ENCODE data around the gene DISP3. TPM values are rescaled to one million over a fixed set of nuclear protein-coding genes. Genes with fewer than 3 reads are reported as not detected.

The DISP3 gene
- total and polyA plus RNA-seq, 10 donors = 0.06 to 0.69 (median 0.43) TPM

DNA sequence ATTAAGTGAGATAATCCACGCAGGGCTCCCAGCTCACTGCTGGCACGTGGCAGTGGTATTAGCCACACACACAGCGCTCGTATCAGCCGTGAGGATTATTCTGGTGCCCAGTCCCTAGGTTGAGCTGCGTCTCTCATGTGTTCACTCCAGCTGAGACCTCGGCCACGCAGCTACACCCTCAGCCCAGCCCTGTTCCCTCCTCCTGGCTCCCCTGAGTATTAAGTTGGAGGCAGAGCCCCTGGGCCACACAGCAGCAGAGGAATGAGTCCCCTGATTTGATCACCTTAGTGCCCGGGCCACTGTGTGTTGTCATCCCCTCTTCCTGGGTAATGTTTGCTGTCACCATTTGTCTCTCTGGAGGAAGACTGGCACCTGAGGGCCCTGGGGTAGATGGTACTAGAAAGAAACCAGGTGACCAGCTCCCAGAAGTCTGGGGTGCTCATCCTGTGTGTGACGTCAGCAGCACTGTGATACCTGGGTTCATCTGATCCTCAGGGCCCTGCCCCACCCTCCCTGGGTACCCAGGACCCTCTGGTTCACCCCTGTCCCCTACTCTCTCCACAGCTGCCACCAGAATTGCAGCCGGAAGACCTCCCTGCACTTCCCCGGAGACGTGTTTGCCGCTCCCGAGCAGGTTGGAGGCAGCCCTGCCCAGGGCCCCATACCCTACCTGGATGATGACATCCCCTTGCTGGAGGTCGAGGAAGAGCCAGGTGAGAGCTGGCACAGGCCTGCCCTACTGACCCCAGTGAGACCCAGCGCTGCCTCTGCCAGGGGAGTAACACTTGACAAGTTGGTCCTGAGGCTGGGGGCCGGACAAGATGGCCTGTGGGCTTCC is 40.1 kb downstream of the DISP3 start:
- no peaks in the 10 kb centered on the region for H3K36me3 ChIP-seq
- intact Hi-C loops (cut with DNase I; ENCODE audit: low total_unique reads) = no loop called here
- H3K27ac ChIP-seq = no peak overlapping the region
- TF ChIP-seq, protein P1, sequence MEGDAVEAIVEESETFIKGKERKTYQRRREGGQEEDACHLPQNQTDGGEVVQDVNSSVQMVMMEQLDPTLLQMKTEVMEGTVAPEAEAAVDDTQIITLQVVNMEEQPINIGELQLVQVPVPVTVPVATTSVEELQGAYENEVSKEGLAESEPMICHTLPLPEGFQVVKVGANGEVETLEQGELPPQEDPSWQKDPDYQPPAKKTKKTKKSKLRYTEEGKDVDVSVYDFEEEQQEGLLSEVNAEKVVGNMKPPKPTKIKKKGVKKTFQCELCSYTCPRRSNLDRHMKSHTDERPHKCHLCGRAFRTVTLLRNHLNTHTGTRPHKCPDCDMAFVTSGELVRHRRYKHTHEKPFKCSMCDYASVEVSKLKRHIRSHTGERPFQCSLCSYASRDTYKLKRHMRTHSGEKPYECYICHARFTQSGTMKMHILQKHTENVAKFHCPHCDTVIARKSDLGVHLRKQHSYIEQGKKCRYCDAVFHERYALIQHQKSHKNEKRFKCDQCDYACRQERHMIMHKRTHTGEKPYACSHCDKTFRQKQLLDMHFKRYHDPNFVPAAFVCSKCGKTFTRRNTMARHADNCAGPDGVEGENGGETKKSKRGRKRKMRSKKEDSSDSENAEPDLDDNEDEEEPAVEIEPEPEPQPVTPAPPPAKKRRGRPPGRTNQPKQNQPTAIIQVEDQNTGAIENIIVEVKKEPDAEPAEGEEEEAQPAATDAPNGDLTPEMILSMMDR (IDR thresholded peaks at IDR 0.05 in 8 of 11, conservative IDR thresholded peaks at IDR 0.05 in 3 of 11) = no peak
- TF ChIP-seq POLR2AphosphoS5 (IDR thresholded peaks at IDR 0.05) = no peak
- no peak for TF ChIP-seq POLR2A (IDR thresholded peaks at IDR 0.05)
- no peak overlapping the region for H3K4me3 ChIP-seq
- peak; percentile 47 for DNase-seq
- no peaks in the 10 kb centered on the region for H3K27me3 ChIP-seq (replicated peaks in 1 of 7)
- H3K4me1 ChIP-seq = peaks cover 0 to 8% (median 0%) of the 10 kb centered on the region in 6 donors
- 79 to 91% (median 83%) methylated on average over 13 to 18 of the region's 18 CpGs for whole genome bisulfite sequencing, 5 donors
- no peaks in the 10 kb centered on the region for H3K9me3 ChIP-seq

DNA sequence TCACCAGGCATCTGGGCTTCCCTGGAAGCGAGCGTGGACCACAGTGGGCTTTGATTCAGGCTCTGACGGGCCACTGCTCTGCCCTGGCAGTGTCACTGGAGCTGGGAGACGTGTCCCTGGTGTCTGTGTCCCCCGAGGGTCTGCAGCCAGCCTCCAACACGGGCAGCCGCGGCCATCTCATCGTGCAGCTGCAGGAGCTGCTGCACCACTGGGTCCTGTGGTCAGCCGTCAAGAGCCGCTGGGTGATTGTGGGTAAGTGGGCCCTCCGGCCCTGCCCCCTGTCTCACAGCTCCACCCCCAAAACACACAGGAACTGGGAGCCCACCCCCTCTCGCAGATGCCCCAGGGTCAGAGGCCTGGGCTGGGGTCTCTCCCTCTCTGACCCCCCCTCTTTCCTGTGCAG is 40.7 kb downstream of the DISP3 start:
- intact Hi-C loops (cut with DNase I; ENCODE audit: low total_unique reads) = no loop called here
- DNase-seq = peak; percentile 58
- Histone ChIP-seq H3K4me3 (no peak overlapping the region), H3K36me3 (no peaks in the 10 kb centered on the region), H3K27me3 (replicated peaks in 1 of 7) (no peaks in the 10 kb centered on the region), H3K27ac (no peak overlapping the region), H3K4me1 (peaks cover 0 to 8% (median 0%) of the 10 kb centered on the region in 6 donors), H3K9me3 (no peaks in the 10 kb centered on the region)
- WGBS, 5 donors = 80 to 89% (median 84%) methylated on average over 3 to 13 of the region's 13 CpGs
- no peak for TF ChIP-seq POLR2AphosphoS5 (IDR thresholded peaks at IDR 0.05)
- TF ChIP-seq POLR2A (IDR thresholded peaks at IDR 0.05) = no peak
- TF ChIP-seq, protein P1 (IDR thresholded peaks at IDR 0.05 in 8 of 11, conservative IDR thresholded peaks at IDR 0.05 in 3 of 11) = no peak

DNA sequence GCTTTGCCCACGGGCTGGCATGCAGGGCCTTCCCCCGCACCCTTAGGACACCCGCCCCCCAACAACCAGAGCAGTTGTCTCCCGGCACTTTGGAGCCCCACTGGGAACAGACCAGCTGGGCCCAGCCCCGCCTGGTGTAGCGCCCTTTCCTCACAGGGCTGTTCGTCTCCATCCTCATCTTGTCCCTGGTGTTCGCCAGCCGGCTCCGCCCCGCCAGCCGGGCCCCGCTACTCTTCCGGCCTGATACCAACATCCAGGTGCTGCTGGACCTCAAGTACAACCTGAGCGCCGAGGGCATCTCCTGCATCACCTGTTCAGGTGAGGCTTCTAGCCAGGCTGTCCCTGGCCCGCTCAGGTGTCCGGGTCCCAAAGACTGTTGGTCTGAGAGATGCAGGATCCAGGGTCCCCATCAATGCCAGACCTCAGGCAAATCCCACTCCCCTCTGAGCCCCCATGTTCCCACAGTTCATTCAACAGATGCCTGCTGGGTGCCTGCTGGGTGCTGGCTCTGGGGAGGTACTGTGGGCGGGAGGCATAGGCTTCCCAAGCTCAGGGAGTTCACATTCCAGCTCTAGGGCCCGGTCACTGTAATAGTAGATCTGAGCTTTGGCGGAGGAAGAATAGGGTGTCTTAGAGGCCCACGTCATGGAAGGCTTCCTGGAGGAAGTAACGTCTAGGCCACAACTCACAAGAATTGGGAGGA is 41.7 kb downstream of the DISP3 start:
- intact Hi-C loops (cut with DNase I; ENCODE audit: low total_unique reads) = no loop called here
- peaks cover 0 to 8% (median 0%) of the 10 kb centered on the region in 6 donors for H3K4me1 ChIP-seq
- no peaks in the 10 kb centered on the region for H3K27me3 ChIP-seq (replicated peaks in 1 of 7)
- 86 to 89% (median 88%) methylated on average over 23 of the region's 23 CpGs for whole genome bisulfite sequencing, 5 donors
- DNase-seq = peak; percentile 62
- no peaks in the 10 kb centered on the region for H3K9me3 ChIP-seq
- TF ChIP-seq POLR2A (IDR thresholded peaks at IDR 0.05) (no peak), POLR2AphosphoS5 (IDR thresholded peaks at IDR 0.05) (no peak)
- TF ChIP-seq, protein P1 (IDR thresholded peaks at IDR 0.05 in 8 of 11, conservative IDR thresholded peaks at IDR 0.05 in 3 of 11) = no peak
- H3K36me3 ChIP-seq = no peaks in the 10 kb centered on the region
- no peak overlapping the region for H3K27ac ChIP-seq
- no peak overlapping the region for H3K4me3 ChIP-seq

Data from spleen (tissue), 11 donors.